Measurements from ENCODE around the gene LRRC4C. TPM values are rescaled to one million over a fixed set of nuclear protein-coding genes. Genes with fewer than 3 reads are reported as not detected.

LRRC4C gene
- total RNA-seq, 2 donors from 2014 or later: 0.84 to 0.95 TPM

GRCh38 chr11:40253166-40253565 is 1206.3 kb downstream of the LRRC4C start:
- Mint-ChIP-seq H3K9me3 (no peaks in the 10 kb centered on the region), H3K27ac (no peak overlapping the region), H3K4me1 (no peaks in the 10 kb centered on the region), H3K27me3 (ENCODE audit: insufficient read depth) (peaks cover 3% of the 10 kb centered on the region), H3K4me3 (no peak overlapping the region), H3K36me3 (ENCODE audit: low read depth) (no peaks in the 10 kb centered on the region)
- H3K27me3 ChIP-seq (ENCODE audit: control insufficient read depth, insufficient read depth, low read length, poor library complexity, severe bottlenecking): no peaks in the 10 kb centered on the region
- H3K27ac ChIP-seq (ENCODE audit: low read depth, low read length): no peak overlapping the region
- no peak for DNase-seq
- H3K9ac ChIP-seq (ENCODE audit: extremely low read depth, low read length, poor library complexity, severe bottlenecking): no peak overlapping the region
- no peak for TF ChIP-seq CTCF (conservative IDR thresholded peaks at IDR 0.05)
- H3K4me1 ChIP-seq (ENCODE audit: control insufficient read depth, insufficient read depth, low read length): no peaks in the 10 kb centered on the region
- H3K9me3 ChIP-seq (ENCODE audit: control insufficient read depth, low read length): no peaks in the 10 kb centered on the region
- WGBS, 2 experiments (ENCODE audit: insufficient coverage in 1 of 2, insufficient read length in 1 of 2): no CpG with 5 or more reads among the region's 1 CpG
- H3K36me3 ChIP-seq (ENCODE audit: control insufficient read depth, insufficient read depth, low read length): no peaks in the 10 kb centered on the region
- no peak overlapping the region for H3K4me3 ChIP-seq (ENCODE audit: low read length)

- 96% methylated on average over 4 of the region's 4 CpGs; no CpG with 5 or more reads in 1 of the 2 experiments for WGBS, 2 experiments (ENCODE audit: insufficient coverage in 1 of 2, insufficient read length in 1 of 2)
- peaks cover 2% of the 10 kb centered on the region for H3K4me1 Mint-ChIP-seq
Measured at GRCh38 chr11:40252236-40252635, 1207.2 kb downstream of the LRRC4C start.

GRCh38 chr11:40246983-40247382 is 1212.5 kb downstream of the LRRC4C start:
- Mint-ChIP-seq H3K4me3 (no peak overlapping the region), H3K9me3 (no peaks in the 10 kb centered on the region), H3K4me1 (peaks cover 2% of the 10 kb centered on the region), H3K27me3 (ENCODE audit: insufficient read depth) (peaks cover 5% of the 10 kb centered on the region), H3K27ac (no peak overlapping the region), H3K36me3 (ENCODE audit: low read depth) (no peaks in the 10 kb centered on the region)
- Histone ChIP-seq H3K4me3 (ENCODE audit: low read length) (no peak overlapping the region), H3K36me3 (ENCODE audit: control insufficient read depth, insufficient read depth, low read length) (no peaks in the 10 kb centered on the region), H3K27ac (ENCODE audit: low read depth, low read length) (no peak overlapping the region), H3K27me3 (ENCODE audit: control insufficient read depth, insufficient read depth, low read length, poor library complexity, severe bottlenecking) (no peaks in the 10 kb centered on the region), H3K4me1 (ENCODE audit: control insufficient read depth, insufficient read depth, low read length) (no peaks in the 10 kb centered on the region), H3K9ac (ENCODE audit: extremely low read depth, low read length, poor library complexity, severe bottlenecking) (no peak overlapping the region), H3K9me3 (ENCODE audit: control insufficient read depth, low read length) (no peaks in the 10 kb centered on the region)
- WGBS, 2 experiments (ENCODE audit: insufficient coverage in 1 of 2, insufficient read length in 1 of 2): 36% methylated on average over 2 of the region's 2 CpGs; no CpG with 5 or more reads in 1 of the 2 experiments
- no peak for TF ChIP-seq CTCF (conservative IDR thresholded peaks at IDR 0.05)
- DNase-seq: no peak

More at GRCh38 chr11:40252236-40252635, 1207.2 kb downstream of the LRRC4C start:
- no peak overlapping the region for H3K4me3 ChIP-seq (ENCODE audit: low read length)
- no peaks in the 10 kb centered on the region for H3K27me3 ChIP-seq (ENCODE audit: control insufficient read depth, insufficient read depth, low read length, poor library complexity, severe bottlenecking)
- no peak overlapping the region for H3K4me3 Mint-ChIP-seq
- TF ChIP-seq CTCF (conservative IDR thresholded peaks at IDR 0.05): no peak
- no peaks in the 10 kb centered on the region for H3K36me3 Mint-ChIP-seq (ENCODE audit: low read depth)
- no peaks in the 10 kb centered on the region for H3K36me3 ChIP-seq (ENCODE audit: control insufficient read depth, insufficient read depth, low read length)
- no peak overlapping the region for H3K27ac Mint-ChIP-seq
- H3K27ac ChIP-seq (ENCODE audit: low read depth, low read length): no peak overlapping the region
- H3K27me3 Mint-ChIP-seq (ENCODE audit: insufficient read depth): peaks cover 5% of the 10 kb centered on the region
- no peaks in the 10 kb centered on the region for H3K9me3 Mint-ChIP-seq
- DNase-seq: no peak
- no peak overlapping the region for H3K9ac ChIP-seq (ENCODE audit: extremely low read depth, low read length, poor library complexity, severe bottlenecking)
- no peaks in the 10 kb centered on the region for H3K4me1 ChIP-seq (ENCODE audit: control insufficient read depth, insufficient read depth, low read length)
- no peaks in the 10 kb centered on the region for H3K9me3 ChIP-seq (ENCODE audit: control insufficient read depth, low read length)

All from endodermal cell (in vitro differentiated cells).